ENCODE data around the gene TMEM140.

TMEM140 gene

DNA sequence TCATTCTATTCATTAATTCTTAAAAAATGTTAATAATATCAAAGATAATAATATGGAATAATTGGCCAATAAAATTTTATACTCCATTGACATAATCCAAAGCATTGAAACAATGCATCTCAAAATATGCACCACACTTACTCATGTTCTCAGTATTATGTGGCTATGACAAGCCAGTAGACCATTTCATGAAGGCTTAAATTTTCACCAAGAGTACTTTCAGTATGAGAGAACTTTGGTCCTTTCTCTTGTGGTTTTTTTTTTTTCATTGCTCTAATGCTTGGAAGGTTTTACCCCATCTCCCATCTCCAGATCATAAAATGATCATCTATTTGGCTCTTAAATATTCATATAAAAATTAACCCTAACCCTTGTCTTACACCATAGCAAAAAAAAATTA lies 45.5 kb upstream of the TMEM140 start:
- Histone ChIP-seq H3K9me2 (replicated peaks; ENCODE audit: insufficient read depth, low read length) (no peaks in the 10 kb centered on the region), H3F3A (ENCODE audit: insufficient read depth, low read length) (no peaks in the 10 kb centered on the region), H3K79me2 (ENCODE audit: low read length) (no peaks in the 10 kb centered on the region), H3K4me2 (ENCODE audit: low read depth, low read length) (no peak overlapping the region), H3K9me3 (replicated peaks; ENCODE audit: insufficient read depth, low read length) (no peaks in the 10 kb centered on the region), H3K4me3 (ENCODE audit: low read length) (no peak overlapping the region), H3K4me1 (ENCODE audit: low read length) (no peaks in the 10 kb centered on the region), H4K20me1 (ENCODE audit: insufficient read depth, low read length) (no peaks in the 10 kb centered on the region), H3K27ac (ENCODE audit: low read length) (no peak overlapping the region), H3K36me3 (replicated peaks; ENCODE audit: insufficient read depth, low read length) (no peaks in the 10 kb centered on the region), H3K9ac (ENCODE audit: low read length) (no peak overlapping the region), H3K27me3 (replicated peaks; ENCODE audit: insufficient read depth, low read length) (no peaks in the 10 kb centered on the region), H2AFZ (ENCODE audit: low read length) (no peak overlapping the region)
- no peak for DNase-seq
- TF ChIP-seq, protein P1, sequence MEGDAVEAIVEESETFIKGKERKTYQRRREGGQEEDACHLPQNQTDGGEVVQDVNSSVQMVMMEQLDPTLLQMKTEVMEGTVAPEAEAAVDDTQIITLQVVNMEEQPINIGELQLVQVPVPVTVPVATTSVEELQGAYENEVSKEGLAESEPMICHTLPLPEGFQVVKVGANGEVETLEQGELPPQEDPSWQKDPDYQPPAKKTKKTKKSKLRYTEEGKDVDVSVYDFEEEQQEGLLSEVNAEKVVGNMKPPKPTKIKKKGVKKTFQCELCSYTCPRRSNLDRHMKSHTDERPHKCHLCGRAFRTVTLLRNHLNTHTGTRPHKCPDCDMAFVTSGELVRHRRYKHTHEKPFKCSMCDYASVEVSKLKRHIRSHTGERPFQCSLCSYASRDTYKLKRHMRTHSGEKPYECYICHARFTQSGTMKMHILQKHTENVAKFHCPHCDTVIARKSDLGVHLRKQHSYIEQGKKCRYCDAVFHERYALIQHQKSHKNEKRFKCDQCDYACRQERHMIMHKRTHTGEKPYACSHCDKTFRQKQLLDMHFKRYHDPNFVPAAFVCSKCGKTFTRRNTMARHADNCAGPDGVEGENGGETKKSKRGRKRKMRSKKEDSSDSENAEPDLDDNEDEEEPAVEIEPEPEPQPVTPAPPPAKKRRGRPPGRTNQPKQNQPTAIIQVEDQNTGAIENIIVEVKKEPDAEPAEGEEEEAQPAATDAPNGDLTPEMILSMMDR (IDR thresholded peaks at IDR 0.05; ENCODE audit: low read length), result no peak
- TF ChIP-seq EZH2phosphoT487 (IDR thresholded peaks at IDR 0.05; ENCODE audit: low read length) (no peak), EZH2 (optimal IDR thresholded peaks at IDR 0.05; ENCODE audit: low read depth, low read length) (no peak)

DNA sequence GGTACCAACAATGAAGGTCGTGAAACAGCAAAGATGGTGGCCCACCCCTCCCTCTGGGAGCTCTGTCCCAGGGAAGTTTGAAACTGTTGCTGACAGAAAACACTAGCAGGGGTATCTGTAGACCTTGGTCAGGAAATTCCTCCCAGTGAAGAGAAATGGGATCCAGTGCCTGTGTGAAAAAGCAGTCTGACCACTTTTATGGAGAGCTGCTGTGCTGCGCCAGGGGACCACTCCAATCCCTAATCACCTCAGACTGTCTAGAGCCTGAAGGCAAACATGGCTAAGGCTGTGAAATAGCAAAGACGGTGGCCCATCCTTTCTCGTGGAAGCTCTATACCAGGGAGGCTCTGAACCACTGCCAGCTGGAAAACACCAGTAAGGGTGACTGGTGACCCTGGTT lies 38.3 kb upstream of the TMEM140 start:
- Histone ChIP-seq H3K27ac (ENCODE audit: low read length) (no peak overlapping the region), H3K36me3 (replicated peaks; ENCODE audit: insufficient read depth, low read length) (no peaks in the 10 kb centered on the region), H3K4me1 (ENCODE audit: low read length) (no peaks in the 10 kb centered on the region), H3K79me2 (ENCODE audit: low read length) (no peaks in the 10 kb centered on the region), H3K4me2 (ENCODE audit: low read depth, low read length) (no peak overlapping the region), H3F3A (ENCODE audit: insufficient read depth, low read length) (no peaks in the 10 kb centered on the region), H3K9me3 (replicated peaks; ENCODE audit: insufficient read depth, low read length) (no peaks in the 10 kb centered on the region), H4K20me1 (ENCODE audit: insufficient read depth, low read length) (no peaks in the 10 kb centered on the region), H3K4me3 (ENCODE audit: low read length) (no peak overlapping the region), H3K9ac (ENCODE audit: low read length) (no peak overlapping the region), H2AFZ (ENCODE audit: low read length) (no peak overlapping the region), H3K9me2 (replicated peaks; ENCODE audit: insufficient read depth, low read length) (no peaks in the 10 kb centered on the region), H3K27me3 (replicated peaks; ENCODE audit: insufficient read depth, low read length) (no peaks in the 10 kb centered on the region)
- TF ChIP-seq, protein P1 (IDR thresholded peaks at IDR 0.05; ENCODE audit: low read length), result no peak
- TF ChIP-seq EZH2 (optimal IDR thresholded peaks at IDR 0.05; ENCODE audit: low read depth, low read length) (no peak), EZH2phosphoT487 (IDR thresholded peaks at IDR 0.05; ENCODE audit: low read length) (no peak)
- DNase-seq, result no peak

DNA sequence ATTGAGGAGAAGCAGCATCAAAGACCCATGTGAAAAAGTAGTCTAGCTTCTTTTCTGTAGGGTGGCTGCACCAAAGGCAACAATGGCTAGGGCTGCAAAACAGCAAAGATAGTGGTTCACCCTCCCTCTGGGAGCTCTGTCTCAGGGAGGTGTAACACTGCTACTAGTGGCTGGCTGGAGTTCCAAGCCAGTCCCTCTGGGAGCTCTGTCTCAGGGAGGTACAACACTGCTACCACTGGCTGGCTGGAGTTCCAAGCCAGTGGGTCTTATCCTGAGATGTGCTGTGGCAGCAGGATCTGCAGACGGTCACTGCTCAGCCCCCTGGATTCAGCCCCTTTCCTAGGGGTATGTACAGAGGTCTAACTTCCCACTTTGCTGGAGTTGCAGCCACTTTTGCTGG lies 37.9 kb upstream of the TMEM140 start:
- no peak overlapping the region for H3K27ac ChIP-seq (ENCODE audit: low read length)
- TF ChIP-seq EZH2 (optimal IDR thresholded peaks at IDR 0.05; ENCODE audit: low read depth, low read length) (no peak), EZH2phosphoT487 (IDR thresholded peaks at IDR 0.05; ENCODE audit: low read length) (no peak)
- TF ChIP-seq, protein P1 (IDR thresholded peaks at IDR 0.05; ENCODE audit: low read length), result no peak
- no peaks in the 10 kb centered on the region for H4K20me1 ChIP-seq (ENCODE audit: insufficient read depth, low read length)
- H3K27me3 ChIP-seq (replicated peaks; ENCODE audit: insufficient read depth, low read length), result no peaks in the 10 kb centered on the region
- no peaks in the 10 kb centered on the region for H3K4me1 ChIP-seq (ENCODE audit: low read length)
- DNase-seq, result no peak
- no peak overlapping the region for H3K4me3 ChIP-seq (ENCODE audit: low read length)
- no peak overlapping the region for H3K4me2 ChIP-seq (ENCODE audit: low read depth, low read length)
- H2AFZ ChIP-seq (ENCODE audit: low read length), result no peak overlapping the region
- no peaks in the 10 kb centered on the region for H3K9me3 ChIP-seq (replicated peaks; ENCODE audit: insufficient read depth, low read length)
- no peaks in the 10 kb centered on the region for H3K79me2 ChIP-seq (ENCODE audit: low read length)
- no peaks in the 10 kb centered on the region for H3F3A ChIP-seq (ENCODE audit: insufficient read depth, low read length)
- H3K9ac ChIP-seq (ENCODE audit: low read length), result no peak overlapping the region
- H3K36me3 ChIP-seq (replicated peaks; ENCODE audit: insufficient read depth, low read length), result no peaks in the 10 kb centered on the region
- H3K9me2 ChIP-seq (replicated peaks; ENCODE audit: insufficient read depth, low read length), result no peaks in the 10 kb centered on the region

All from MM.1S (cell line).